HuH-7 (cell line): ENCODE data around the gene BRD3.

ENCODE experiments used
- DNase-seq: peaks from one replicate; pipeline ENCODE4 v3.0.0; 2011; ENCODE audit warnings: low spot score

Gene BRD3

GRCh38 chr9:134039386-134040175 is 28.2 kb downstream of the BRD3 start:
- DNase-seq = no peak

- DNase-seq = no peak
Observed at GRCh38 chr9:134037641-134038040, 30.2 kb downstream of the BRD3 start.

- no peak for DNase-seq
Observed at GRCh38 chr9:134036130-134036529, 31.7 kb downstream of the BRD3 start.

GRCh38 chr9:134035041-134036039 is 32.5 kb downstream of the BRD3 start:
- DNase-seq = no peak

- DNase-seq = no peak
Observed at GRCh38 chr9:134034215-134035040, 33.4 kb downstream of the BRD3 start.

GRCh38 chr9:134033516-134034214 is 34.2 kb downstream of the BRD3 start:
- no peak for DNase-seq

- no peak for DNase-seq
Observed at GRCh38 chr9:134032456-134033222, 35.2 kb downstream of the BRD3 start.

GRCh38 chr9:134031783-134032182 is 36.0 kb downstream of the BRD3 start:
- DNase-seq = no peak

GRCh38 chr9:134030821-134031470 is 36.9 kb downstream of the BRD3 start:
- no peak for DNase-seq

- DNase-seq = no peak
Observed at GRCh38 chr9:134029248-134030226, 38.3 kb downstream of the BRD3 start.

- DNase-seq = no peak
Observed at GRCh38 chr9:134028575-134029247, 39.1 kb downstream of the BRD3 start.

GRCh38 chr9:134028076-134028475 is 39.8 kb downstream of the BRD3 start:
- DNase-seq = no peak

GRCh38 chr9:134027561-134027960 is 40.3 kb downstream of the BRD3 start:
- no peak for DNase-seq

GRCh38 chr9:134026981-134027380 is 40.8 kb downstream of the BRD3 start:
- no peak for DNase-seq

GRCh38 chr9:134026581-134026980 is 41.2 kb downstream of the BRD3 start:
- no peak for DNase-seq

GRCh38 chr9:134025606-134026541 is 42.0 kb downstream of the BRD3 start:
- peak; percentile 56 for DNase-seq
